GM19193 (cell line): ENCODE measurements around the gene PIGQ.

Source experiments
- POLR2A ChIP-seq: IDR thresholded peaks from 4 replicates; pipeline ENCODE4 v1.6.1; 2011; ENCODE audit not compliant: insufficient read depth, insufficient read length; ENCODE audit errors: extremely low read depth

The PIGQ gene

GRCh38 chr16:590188-590814, 20.5 kb downstream of the PIGQ start:
- TF ChIP-seq POLR2A, result no peak

- no peak for TF ChIP-seq POLR2A
These were observed 21.0 kb downstream of the PIGQ start for GRCh38 chr16:590815-591200.

- no peak for TF ChIP-seq POLR2A
These were observed 21.5 kb downstream of the PIGQ start for GRCh38 chr16:591231-591630.

DNA sequence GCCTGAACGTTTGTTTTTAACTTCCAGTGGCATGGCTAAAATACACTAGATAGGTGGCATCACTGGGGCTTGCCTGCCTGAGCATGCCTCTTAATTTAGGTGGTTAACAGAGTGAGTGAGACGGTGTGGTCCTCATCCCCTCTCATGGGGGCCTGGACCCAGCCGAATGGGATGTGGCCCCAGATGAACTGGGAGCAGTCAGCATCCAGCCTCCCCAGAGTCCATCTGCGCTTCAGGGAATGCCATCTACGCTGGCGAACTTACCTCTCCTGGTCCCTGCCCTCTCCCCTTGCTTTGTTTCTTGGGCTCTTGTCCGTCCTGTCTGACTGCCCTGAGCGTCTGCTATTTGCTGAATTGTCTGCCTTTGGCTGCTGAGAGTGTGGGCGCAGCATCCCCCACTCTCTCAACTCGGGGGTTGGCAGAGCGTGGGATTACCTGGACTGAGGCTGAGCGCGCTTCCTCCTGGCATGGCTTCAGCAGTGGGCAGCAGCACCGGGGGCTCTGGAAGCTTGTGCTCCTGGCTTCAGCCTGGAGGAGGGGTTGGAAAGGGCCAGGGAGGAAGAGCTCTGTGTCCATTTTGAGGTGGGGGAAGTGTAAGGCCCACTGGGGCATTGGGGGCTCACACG, 22.2 kb downstream of the PIGQ start:
- TF ChIP-seq POLR2A, result no peak

DNA sequence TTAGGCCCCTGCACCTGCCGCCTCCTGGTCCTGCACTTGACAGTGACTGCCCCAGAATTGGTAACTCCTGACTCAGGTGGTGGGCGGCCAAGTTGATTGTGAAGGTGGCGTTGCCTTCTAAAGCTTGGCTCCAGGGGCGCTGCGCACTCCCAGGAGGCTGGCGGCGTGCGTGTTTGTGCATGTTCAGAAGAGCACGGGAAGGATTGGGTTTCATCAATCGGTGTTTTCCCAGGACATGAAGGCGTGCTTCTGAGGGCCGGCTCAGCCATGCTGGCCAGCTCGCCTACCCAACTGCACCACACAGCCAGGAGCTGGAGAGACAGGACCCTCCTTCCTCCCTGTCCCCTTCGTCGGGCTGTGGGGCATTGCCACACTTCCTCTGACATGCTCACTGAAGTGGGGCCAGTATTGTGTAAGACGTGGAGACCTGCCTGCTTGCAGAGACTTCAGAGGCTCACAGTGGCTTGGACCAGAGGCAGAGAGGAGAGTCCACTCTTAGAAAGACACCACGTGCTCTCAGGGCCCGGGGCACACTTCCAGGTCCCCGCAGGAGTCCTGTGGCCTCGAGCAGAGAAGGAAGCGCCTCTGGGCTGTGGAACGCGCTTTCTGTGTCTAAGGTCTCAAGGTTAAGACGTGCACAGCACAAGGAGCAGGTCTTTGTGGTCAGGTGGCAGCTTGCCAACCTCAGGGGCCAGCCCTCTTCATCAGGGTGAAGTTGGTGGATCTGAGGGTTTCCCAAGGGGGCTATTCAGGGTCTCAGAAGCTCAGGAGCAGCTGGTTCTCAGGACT, 22.9 kb downstream of the PIGQ start:
- no peak for TF ChIP-seq POLR2A

GRCh38 chr16:593406-593805, 23.6 kb downstream of the PIGQ start:
- no peak for TF ChIP-seq POLR2A

- TF ChIP-seq POLR2A, result no peak
These were observed 24.0 kb downstream of the PIGQ start for GRCh38 chr16:593807-594206.

DNA sequence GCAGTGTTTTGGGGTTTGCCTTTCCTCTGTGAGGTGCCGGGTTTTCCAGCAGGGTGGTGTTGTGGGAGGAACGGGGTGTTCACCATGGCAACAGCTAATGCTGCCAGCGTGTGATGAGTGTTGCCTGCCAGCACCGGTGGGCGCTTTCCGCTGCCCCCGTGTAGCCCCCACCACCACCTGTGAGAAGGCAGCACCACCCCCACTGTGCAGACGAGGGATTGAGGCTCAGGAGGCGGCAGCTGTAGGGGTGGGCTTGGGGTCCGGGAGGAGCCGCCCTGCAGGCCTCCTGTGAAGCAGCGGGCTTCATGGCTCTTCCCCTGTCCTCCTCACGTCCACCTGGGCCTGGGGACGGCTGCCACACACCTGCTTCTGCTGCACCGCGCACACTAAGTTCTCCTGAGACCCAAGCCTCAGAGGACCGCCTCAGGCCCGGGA, 25.3 kb downstream of the PIGQ start:
- no peak for TF ChIP-seq POLR2A

- no peak for TF ChIP-seq POLR2A
These were observed 26.4 kb downstream of the PIGQ start for GRCh38 chr16:595942-596735.

DNA sequence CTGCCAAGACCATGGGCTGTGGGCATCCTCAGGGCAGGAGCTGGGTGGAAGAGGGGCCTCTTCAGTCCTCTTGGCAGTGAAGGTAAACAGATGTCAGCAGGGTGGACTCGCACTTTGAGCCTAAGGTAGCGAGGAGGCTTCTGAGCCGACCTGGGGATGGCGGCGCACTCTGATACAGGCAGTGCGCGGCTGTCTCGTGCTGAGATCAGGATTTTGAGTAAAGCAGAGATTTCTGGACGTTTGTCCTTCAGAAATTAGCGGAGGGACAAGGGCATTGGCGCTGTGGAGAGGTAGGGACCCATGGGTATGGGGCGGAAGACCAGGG, 26.9 kb downstream of the PIGQ start:
- no peak for TF ChIP-seq POLR2A

GRCh38 chr16:598823-599739, 29.3 kb downstream of the PIGQ start:
- TF ChIP-seq POLR2A, result no peak

DNA sequence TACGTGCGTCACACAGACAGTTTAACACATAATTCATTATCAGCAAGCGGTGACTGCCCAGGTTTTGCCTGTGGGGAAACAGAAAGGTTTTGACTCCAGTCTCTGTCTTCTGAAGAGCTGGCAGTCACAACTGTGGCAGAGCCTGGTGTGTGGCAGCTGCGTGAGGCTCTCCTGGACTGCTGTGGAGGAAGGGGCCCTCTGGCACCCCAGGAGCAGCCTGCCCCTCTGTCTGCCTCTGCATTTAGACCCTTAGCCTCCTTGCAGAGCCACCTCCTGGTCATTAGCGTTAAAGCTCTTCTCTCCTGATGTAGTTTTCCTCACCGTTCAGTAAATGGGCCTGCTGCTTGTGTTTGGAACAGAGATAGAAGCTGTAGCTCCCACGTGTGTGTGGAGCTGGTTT, 31.0 kb downstream of the PIGQ start:
- no peak for TF ChIP-seq POLR2A

DNA sequence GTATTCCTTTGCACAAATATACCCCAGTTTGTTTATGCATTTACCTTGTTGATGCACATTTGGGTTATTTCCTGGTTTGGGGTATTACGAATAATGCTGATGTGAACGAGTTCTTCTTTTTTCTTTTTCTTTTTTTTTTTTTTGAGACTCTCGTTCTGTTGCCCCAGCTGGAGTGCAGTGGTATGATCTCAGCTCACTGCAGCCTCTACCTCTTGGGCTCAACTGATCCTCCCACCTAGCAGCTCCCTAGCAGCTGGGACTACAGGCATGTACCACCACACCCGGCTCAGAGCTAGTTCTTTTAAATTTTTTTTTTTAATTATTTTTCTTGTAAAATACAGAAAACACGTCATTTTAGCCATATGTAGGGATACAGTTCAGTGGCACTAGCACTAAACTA, 34.2 kb downstream of the PIGQ start:
- TF ChIP-seq POLR2A, result no peak

DNA sequence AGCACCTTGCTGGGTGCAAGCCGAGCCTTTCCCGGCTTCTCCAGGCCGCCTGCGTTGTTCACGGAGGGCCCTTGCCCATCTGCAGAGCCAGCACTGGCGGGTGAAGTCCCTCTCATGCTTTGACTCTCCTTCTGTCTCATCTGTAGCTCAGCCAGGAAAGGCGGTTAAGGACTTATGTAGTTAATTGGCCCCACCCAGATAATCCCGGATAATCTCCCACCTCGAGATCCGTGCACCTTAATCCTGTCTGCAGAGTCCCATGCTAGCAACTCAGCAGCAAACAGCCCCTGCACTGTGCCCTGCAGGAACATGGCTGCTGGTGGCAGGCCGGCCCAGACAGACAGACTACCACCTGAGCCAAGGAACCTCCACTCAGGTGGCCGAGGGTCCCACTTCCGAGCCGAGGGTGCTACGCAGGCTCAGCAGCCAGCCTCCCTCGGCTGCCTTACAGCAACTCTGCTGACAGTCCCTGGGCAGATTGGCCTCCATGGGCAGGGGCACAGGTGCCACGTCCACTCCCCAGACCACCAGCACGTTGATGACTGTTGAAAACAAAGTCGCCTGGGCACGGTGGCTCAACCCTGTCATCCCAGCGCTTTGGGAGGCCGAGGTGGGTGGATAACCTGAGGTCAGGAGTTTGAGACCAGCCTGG, 37.0 kb downstream of the PIGQ start:
- no peak for TF ChIP-seq POLR2A
